H9 (cell line): ENCODE data around the gene ZBTB6. TPM values are rescaled to one million over a fixed set of nuclear protein-coding genes. Genes with fewer than 3 reads are reported as not detected.

Experiments used
- DNase-seq: peaks from one replicate; pipeline ENCODE4 v3.0.0-alpha.2; 2017
- H2AFZ ChIP-seq: one replicate; pipeline ENCODE4 v1.6.1; 2013; ENCODE audit warnings: mild to moderate bottlenecking, low read length, control low read depth, moderate library complexity
- H2AK5ac ChIP-seq: 2 replicates; pipeline ENCODE4 v1.6.1; 2013; ENCODE audit warnings: low read length, control low read depth, mixed read lengths; ENCODE audit not compliant: insufficient read length
- H2BK120ac ChIP-seq: one replicate; pipeline ENCODE4 v1.6.1; 2013; ENCODE audit warnings: low read depth, mild to moderate bottlenecking, low read length, control low read depth, inconsistent platforms; ENCODE audit not compliant: poor library complexity, severe bottlenecking
- H2BK12ac ChIP-seq: 2 replicates; pipeline ENCODE4 v1.6.1; 2013; ENCODE audit warnings: low read length, control low read depth, mixed read lengths, low read depth; ENCODE audit not compliant: insufficient read length
- H2BK15ac ChIP-seq: 2 replicates; pipeline ENCODE4 v1.6.1; 2013; ENCODE audit warnings: low read depth, low read length, control low read depth
- H2BK20ac ChIP-seq: one replicate; pipeline ENCODE4 v1.6.1; 2013; ENCODE audit warnings: low read depth, mild to moderate bottlenecking, low read length, control low read depth, inconsistent platforms; ENCODE audit not compliant: poor library complexity, severe bottlenecking
- H2BK5ac ChIP-seq: 2 replicates; pipeline ENCODE4 v1.6.1; 2013; ENCODE audit warnings: low read length, control low read depth, mixed read lengths; ENCODE audit not compliant: insufficient read length
- H3K14ac ChIP-seq: 2 replicates; pipeline ENCODE4 v1.6.1; 2013; ENCODE audit warnings: low read length, control low read depth; ENCODE audit not compliant: insufficient read depth
- H3K18ac ChIP-seq: 2 replicates; pipeline ENCODE4 v1.6.1; 2013; ENCODE audit warnings: low read depth, mild to moderate bottlenecking, mixed read lengths, low read length, control low read depth; ENCODE audit not compliant: insufficient read length
- H3K23ac ChIP-seq: 2 replicates; pipeline ENCODE4 v1.6.1; 2013; ENCODE audit warnings: low read length, control low read depth, mixed read lengths, low read depth; ENCODE audit not compliant: insufficient read length
- H3K23me2 ChIP-seq: 2 replicates; pipeline ENCODE4 v1.6.1; 2013; ENCODE audit warnings: low read depth, mild to moderate bottlenecking, mixed read lengths, low read length, control low read depth; ENCODE audit not compliant: insufficient read length, poor library complexity, severe bottlenecking
- H3K27ac ChIP-seq: 2 replicates; pipeline ENCODE4 v1.5.1; 2013; ENCODE audit warnings: low read length, control low read depth, mixed read lengths, low read depth; ENCODE audit not compliant: insufficient read length
- H3K27me3 ChIP-seq: 2 replicates; pipeline ENCODE4 v1.6.1; 2013; ENCODE audit warnings: low read length, control low read depth, inconsistent platforms; ENCODE audit not compliant: insufficient read depth
- H3K4ac ChIP-seq: 2 replicates; pipeline ENCODE4 v1.6.1; 2013; ENCODE audit warnings: low read depth, mild to moderate bottlenecking, control low read depth, inconsistent platforms, low read length, moderate library complexity
- H3K4me1 ChIP-seq: 2 replicates; pipeline ENCODE4 v1.6.1; 2013; ENCODE audit warnings: low read length, control low read depth, inconsistent platforms; ENCODE audit not compliant: insufficient read depth
- H3K4me2 ChIP-seq: 2 replicates; pipeline ENCODE4 v1.6.1; 2013; ENCODE audit warnings: low read length, control low read depth, mixed read lengths; ENCODE audit not compliant: insufficient read length, insufficient read depth
- H3K56ac ChIP-seq: 2 replicates; pipeline ENCODE4 v1.6.1; 2013; ENCODE audit warnings: low read depth, mild to moderate bottlenecking, mixed read lengths, low read length, control low read depth; ENCODE audit not compliant: insufficient read length
- H3K79me1 ChIP-seq: 2 replicates; pipeline ENCODE4 v1.6.1; 2013; ENCODE audit warnings: low read depth, mild to moderate bottlenecking, moderate library complexity, low read length, control low read depth, inconsistent platforms; ENCODE audit not compliant: insufficient read depth, poor library complexity, severe bottlenecking
- H3K79me2 ChIP-seq: 2 replicates; pipeline ENCODE4 v1.6.1; 2013; ENCODE audit warnings: low read length, control low read depth, inconsistent platforms; ENCODE audit not compliant: insufficient read depth
- H3K9ac ChIP-seq: 2 replicates; pipeline ENCODE4 v1.6.1; 2013; ENCODE audit warnings: low read length, control low read depth, mixed read lengths; ENCODE audit not compliant: insufficient read length; ENCODE audit errors: extremely low read depth
- H3K9me3 ChIP-seq: one replicate; pipeline ENCODE4 v1.6.1; 2013; ENCODE audit warnings: low read depth, low read length, inconsistent platforms; ENCODE audit not compliant: control insufficient read depth
- H3T11ph ChIP-seq: one replicate; pipeline ENCODE4 v1.6.1; 2013; ENCODE audit warnings: mild to moderate bottlenecking, low read length, control low read depth, inconsistent platforms
- H4K20me1 ChIP-seq: one replicate; pipeline ENCODE4 v1.6.1; 2013; ENCODE audit not compliant: control insufficient read depth, insufficient read length, insufficient read depth
- H4K5ac ChIP-seq: 2 replicates; pipeline ENCODE4 v1.6.1; 2013; ENCODE audit warnings: low read depth, mild to moderate bottlenecking, mixed read lengths, low read length, control low read depth; ENCODE audit not compliant: insufficient read length
- H4K8ac ChIP-seq: replicated peaks from 2 replicates; pipeline ENCODE4 v1.6.1; 2013; ENCODE audit warnings: low read length, control low read depth, mixed read lengths, low read depth; ENCODE audit not compliant: insufficient read length
- H4K91ac ChIP-seq: 2 replicates; pipeline ENCODE4 v1.6.1; 2013; ENCODE audit warnings: low read depth, mild to moderate bottlenecking, moderate library complexity, mixed read lengths, low read length, control low read depth; ENCODE audit not compliant: insufficient read length
- H3K27ac Mint-ChIP-seq, 3 experiments: 2 replicates in 2 of 3; 3 replicates in 1 of 3; pipeline ENCODE4 v1.8.0; 2020 to 2021; ENCODE audit warnings: mixed read lengths in 3 of 3, mild to moderate bottlenecking in 1 of 3, moderate library complexity in 1 of 3
- H3K27me3 Mint-ChIP-seq: 2 replicates; pipeline ENCODE4 v1.8.0; 2021; ENCODE audit warnings: low read depth, mild to moderate bottlenecking, moderate library complexity, mixed read lengths
- H3K36me3 Mint-ChIP-seq, 3 experiments: 2 replicates in 2 of 3; 3 replicates in 1 of 3; pipeline ENCODE4 v1.8.0; 2020 to 2021; ENCODE audit warnings: low read depth in 3 of 3, mixed read lengths in 3 of 3; ENCODE audit not compliant: insufficient read depth in 1 of 3
- H3K4me1 Mint-ChIP-seq, 2 experiments: 2 replicates each; pipeline ENCODE4 v1.8.0; 2020; ENCODE audit warnings: mixed read lengths in 2 of 2
- H3K4me3 Mint-ChIP-seq, 2 experiments: 2 replicates in 1 of 2; 3 replicates in 1 of 2; pipeline ENCODE4 v1.8.0; 2020 to 2021; ENCODE audit warnings: mild to moderate bottlenecking in 2 of 2, mixed read lengths in 2 of 2, moderate library complexity in 1 of 2
- H3K9me3 Mint-ChIP-seq, 2 experiments: 2 replicates in 1 of 2; 3 replicates in 1 of 2; pipeline ENCODE4 v1.8.0; 2020; ENCODE audit warnings: mild to moderate bottlenecking in 2 of 2, mixed read lengths in 2 of 2, moderate library complexity in 1 of 2
- WGBS: extraction: QIAGEN DNeasy Blood & Tissue Kit; methylation state at CpG from one replicate; pipeline ENCODE4 v1.1.7; 2013; ENCODE audit warnings: missing lambda C conversion rate, low lambda C conversion rate, mixed read lengths; ENCODE audit not compliant: insufficient read length; ENCODE audit errors: extremely low coverage; 5-methylcytosine and 5-hydroxymethylcytosine counted together
- total RNA-seq: library from RNA; stranded (reverse); gene quantifications from 2 replicates; pipeline ENCODE4 v1.2.1, GENCODE V29; 2021
- TF ChIP-seq, protein P1 (sequence below): fragments of 200-600 bp; sonication (generic); conservative IDR thresholded peaks from 3 replicates; pipeline ENCODE4 v1.8.0; 2021; ENCODE audit warnings: antibody characterized with exemption, mild to moderate bottlenecking

ZBTB6 gene
- total RNA-seq, 1 experiment from 2014 or later = 10.2 TPM

DNA sequence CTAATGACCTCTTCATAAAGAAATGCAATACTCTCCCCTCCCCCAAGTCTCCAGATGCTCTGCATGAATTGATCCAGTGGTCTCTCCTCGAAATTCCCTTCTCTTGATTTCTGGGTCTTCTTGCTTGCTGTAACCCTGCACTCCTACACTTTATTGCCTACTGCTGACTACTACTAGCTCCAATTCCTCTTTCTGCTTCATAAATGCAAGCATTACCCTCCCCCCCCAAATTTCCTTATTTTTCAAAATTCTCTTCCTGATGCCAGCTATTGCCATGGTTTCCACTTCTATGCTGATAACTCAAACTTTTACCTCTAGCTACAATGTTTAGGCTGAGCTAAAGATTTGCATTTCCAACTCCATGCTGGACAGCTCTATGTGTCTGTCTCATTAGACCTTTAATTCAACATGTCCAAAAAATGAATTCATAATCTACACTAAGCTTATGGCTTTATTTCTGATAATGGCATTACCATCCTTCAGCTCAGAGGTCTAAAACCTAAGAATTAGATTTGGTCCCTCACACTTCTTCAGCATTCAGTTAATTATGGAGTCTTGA is 16.8 kb upstream of the ZBTB6 start:
- H3K4ac ChIP-seq = no peak overlapping the region
- no peak overlapping the region for H3K27ac Mint-ChIP-seq
- no peaks in the 10 kb centered on the region for H3K9me3 Mint-ChIP-seq

More for the DNA sequence above, 16.8 kb upstream of the ZBTB6 start:
- no peak overlapping the region for H2BK15ac ChIP-seq
- H3K56ac ChIP-seq = no peak overlapping the region
- DNase-seq = no peak
- no peak overlapping the region for H2BK5ac ChIP-seq
- no peak overlapping the region for H2BK20ac ChIP-seq
- H3K4me2 ChIP-seq = no peak overlapping the region
- H3K9ac ChIP-seq = no peak overlapping the region
- TF ChIP-seq, protein P1, sequence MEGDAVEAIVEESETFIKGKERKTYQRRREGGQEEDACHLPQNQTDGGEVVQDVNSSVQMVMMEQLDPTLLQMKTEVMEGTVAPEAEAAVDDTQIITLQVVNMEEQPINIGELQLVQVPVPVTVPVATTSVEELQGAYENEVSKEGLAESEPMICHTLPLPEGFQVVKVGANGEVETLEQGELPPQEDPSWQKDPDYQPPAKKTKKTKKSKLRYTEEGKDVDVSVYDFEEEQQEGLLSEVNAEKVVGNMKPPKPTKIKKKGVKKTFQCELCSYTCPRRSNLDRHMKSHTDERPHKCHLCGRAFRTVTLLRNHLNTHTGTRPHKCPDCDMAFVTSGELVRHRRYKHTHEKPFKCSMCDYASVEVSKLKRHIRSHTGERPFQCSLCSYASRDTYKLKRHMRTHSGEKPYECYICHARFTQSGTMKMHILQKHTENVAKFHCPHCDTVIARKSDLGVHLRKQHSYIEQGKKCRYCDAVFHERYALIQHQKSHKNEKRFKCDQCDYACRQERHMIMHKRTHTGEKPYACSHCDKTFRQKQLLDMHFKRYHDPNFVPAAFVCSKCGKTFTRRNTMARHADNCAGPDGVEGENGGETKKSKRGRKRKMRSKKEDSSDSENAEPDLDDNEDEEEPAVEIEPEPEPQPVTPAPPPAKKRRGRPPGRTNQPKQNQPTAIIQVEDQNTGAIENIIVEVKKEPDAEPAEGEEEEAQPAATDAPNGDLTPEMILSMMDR = no peak
- no peaks in the 10 kb centered on the region for H3K9me3 ChIP-seq
- H3K4me3 Mint-ChIP-seq = no peak overlapping the region
- H3T11ph ChIP-seq = no peak overlapping the region
- no peak overlapping the region for H4K5ac ChIP-seq
- H3K79me1 ChIP-seq = no peaks in the 10 kb centered on the region
- H3K79me2 ChIP-seq = peaks cover 21% of the 10 kb centered on the region
- H2BK12ac ChIP-seq = no peak overlapping the region
- no peaks in the 10 kb centered on the region for H3K27me3 ChIP-seq
- H2AFZ ChIP-seq = no peak overlapping the region
- H3K4me1 ChIP-seq = no peaks in the 10 kb centered on the region
- peaks cover 7% of the 10 kb centered on the region for H3K23me2 ChIP-seq
- WGBS = no CpG with 5 or more reads among the region's 1 CpG
- H2BK120ac ChIP-seq = no peak overlapping the region
- H3K14ac ChIP-seq = no peak overlapping the region
- no peak overlapping the region for H3K23ac ChIP-seq
- H2AK5ac ChIP-seq = no peak overlapping the region
- no peak overlapping the region for H4K8ac ChIP-seq
- H3K27me3 Mint-ChIP-seq = no peaks in the 10 kb centered on the region
- H4K20me1 ChIP-seq = no peaks in the 10 kb centered on the region
- H3K4me1 Mint-ChIP-seq = peaks cover 7 to 8% of the 10 kb centered on the region in 2 experiments
- no peak overlapping the region for H4K91ac ChIP-seq
- H3K27ac ChIP-seq = no peak overlapping the region
- H3K36me3 Mint-ChIP-seq = peaks cover 0 to 2% (median under 1%) of the 10 kb centered on the region in 3 experiments; a peak in 2 of 7 replicates
- H3K18ac ChIP-seq = no peak overlapping the region
